Endothelial cell of umbilical vein (primary cell): ENCODE data around the gene NPC1L1. TPM values are rescaled to one million over a fixed set of nuclear protein-coding genes. Genes with fewer than 3 reads are reported as not detected.

Source experiments
- BruUV-seq: library from RNA; stranded (reverse); fragments of 400-500 nt; replicated peaks from 2 replicates; lab custom pipeline; 2021; lab: Mats Ljungman, UMichigan
- CTCF ChIA-PET: fragments of 300-600, 350-600 bp; sonication (Branson Sonifier 250); formaldehyde crosslinking; loops from one replicate; lab custom pipeline; 2021; ENCODE audit warnings: antibody characterized with exemption, inconsistent platforms; lab: Charles Lee
- POLR2A ChIA-PET: fragments of 300-600, 350-600 bp; sonication (Branson Sonifier 250); formaldehyde crosslinking; loops from one replicate; lab custom pipeline; 2021; ENCODE audit warnings: antibody characterized with exemption, inconsistent platforms; lab: Charles Lee
- DNase-seq: peaks from one replicate; pipeline ENCODE4 v3.0.0-alpha.2; 2011; ENCODE audit warnings: low read depth, low spot score
- FAIRE-seq: peaks from 2 replicates; lab custom pipeline; 2011; peaks lifted over from hg19 to GRCh38; lab: Jason Lieb, UNC
- H2AFZ ChIP-seq: 2 replicates; pipeline ENCODE4 v1.6.0; 2012; ENCODE audit warnings: low read depth, low read length, control low read depth, inconsistent platforms
- H3K27ac ChIP-seq: 2 replicates; pipeline ENCODE4 v1.5.1; 2011; ENCODE audit warnings: low read depth, mild to moderate bottlenecking, control low read depth, low read length, moderate library complexity; ENCODE audit not compliant: insufficient read depth
- H3K27me3 ChIP-seq, 2 experiments: 2 replicates each; pipeline versions ENCODE4 v1.6.0 to v1.6.1; 2011; ENCODE audit warnings: low read length in 2 of 2, mixed read lengths in 1 of 2; ENCODE audit not compliant: control insufficient read depth in 2 of 2, insufficient read depth in 2 of 2
- H3K36me3 ChIP-seq, 2 experiments: 2 replicates in 1 of 2; 3 replicates in 1 of 2; pipeline ENCODE4 v1.5.1; 2011; ENCODE audit warnings: low read length in 2 of 2, mild to moderate bottlenecking in 1 of 2, moderate library complexity in 1 of 2; ENCODE audit not compliant: control insufficient read depth in 2 of 2, insufficient read depth in 2 of 2; ENCODE audit errors: extremely low read depth in 1 of 2
- H3K4me1 ChIP-seq: 3 replicates; pipeline ENCODE4 v1.5.1; 2011; ENCODE audit warnings: mild to moderate bottlenecking, low read length; ENCODE audit not compliant: control insufficient read depth, insufficient read depth; ENCODE audit errors: extremely low read depth
- H3K4me2 ChIP-seq: 2 replicates; pipeline ENCODE4 v1.6.1; 2011; ENCODE audit warnings: low read length, control low read depth, mixed read lengths; ENCODE audit not compliant: insufficient read depth
- H3K4me3 ChIP-seq, 3 experiments: fragments of 200-600 bp in 1 of 3; sonication (generic), shearing (Covaris generic) in 1 of 3; replicated peaks in 1 of 3; 2 replicates each; pipeline ENCODE4 v1.5.1; 2011 to 2016; ENCODE audit warnings: control low read depth in 3 of 3, low read length in 3 of 3, mild to moderate bottlenecking in 2 of 3, inconsistent platforms in 1 of 3, low read depth in 1 of 3, moderate library complexity in 1 of 3; ENCODE audit not compliant: insufficient read depth in 1 of 3
- H3K79me2 ChIP-seq: 2 replicates; pipeline ENCODE4 v1.6.0; 2012; ENCODE audit warnings: low read length, inconsistent platforms; ENCODE audit not compliant: control insufficient read depth, insufficient read depth
- H3K9ac ChIP-seq: replicated peaks from 2 replicates; pipeline ENCODE3; 2011; ENCODE audit warnings: low read length, control low read depth; ENCODE audit not compliant: insufficient read depth; ENCODE audit errors: extremely low read depth
- H3K9me1 ChIP-seq: replicated peaks from 3 replicates; pipeline ENCODE4 v1.6.0; 2011; ENCODE audit warnings: mild to moderate bottlenecking, low read length; ENCODE audit not compliant: control insufficient read depth, insufficient read depth; ENCODE audit errors: extremely low read depth
- H3K9me3 ChIP-seq: replicated peaks from 2 replicates; pipeline ENCODE4 v1.5.1; 2012; ENCODE audit warnings: low read length, inconsistent platforms; ENCODE audit not compliant: control insufficient read depth, insufficient read depth
- H4K20me1 ChIP-seq: replicated peaks from 2 replicates; pipeline ENCODE3; 2011; ENCODE audit warnings: mild to moderate bottlenecking, low read length; ENCODE audit not compliant: control insufficient read depth, insufficient read depth; ENCODE audit errors: extremely low read depth
- EZH2 ChIP-seq: IDR thresholded peaks from 2 replicates; pipeline ENCODE4 v1.6.1; 2012; ENCODE audit warnings: borderline replicate concordance, low read depth, mild to moderate bottlenecking, moderate library complexity, low read length, inconsistent platforms; ENCODE audit not compliant: severe bottlenecking
- FOS ChIP-seq: IDR thresholded peaks from 2 replicates; pipeline ENCODE4 v1.6.1; 2011; ENCODE audit warnings: mild to moderate bottlenecking, low read length, moderate library complexity, borderline replicate concordance; ENCODE audit not compliant: insufficient read depth
- GATA2 ChIP-seq: IDR thresholded peaks from 2 replicates; pipeline ENCODE4 v1.7.0; 2011; ENCODE audit warnings: low read depth, mild to moderate bottlenecking, moderate library complexity, mixed read lengths, low read length; ENCODE audit not compliant: insufficient read length, insufficient read depth
- POLR2A ChIP-seq: IDR thresholded peaks from 2 replicates; pipeline ENCODE4 v1.6.1; 2012; ENCODE audit warnings: low read depth, mild to moderate bottlenecking, control low read depth, low read length
- POLR2AphosphoS5 ChIP-seq: IDR thresholded peaks from 2 replicates; pipeline ENCODE4 v1.6.1; 2012; ENCODE audit warnings: low read depth, mild to moderate bottlenecking, control low read depth, low read length, moderate library complexity; ENCODE audit not compliant: insufficient read depth
- dilution Hi-C: fragments of 300-500 bp; cut with MboI; formaldehyde crosslinking; loops from one replicate; pipeline ENCODE4 v1.15.0; 2019; ENCODE audit warnings: low sequenced_read_pairs; ENCODE audit not compliant: extremely low pct_ligation_motif_present
- intact Hi-C: fragments of 100-400 bp; cut with micrococcal nuclease; formaldehyde crosslinking; loops from one replicate; pipeline ENCODE4 v1.10.0; 2022
- polyA plus RNA-seq, 4 experiments: library from polyadenylated mRNA; depleted of rRNA in 3 of 4; stranded (reverse) in 3 of 4; unstranded in 1 of 4; fragments of >200 nt; gene quantifications; 2 replicates each; pipeline versions ENCODE4 v1.2.1 to v1.2.3, GENCODE V29; 2011 to 2012; ENCODE audit warnings: missing spikeins in 1 of 4
- total RNA-seq: library from RNA; stranded (reverse); gene quantifications from 2 replicates; pipeline ENCODE4 v1.2.3, GENCODE V29; 2021
- TF ChIP-seq, protein P1 (sequence below), 2 donors: IDR thresholded peaks; 1 replicate in 1 of 2; 2 replicates in 1 of 2; pipeline ENCODE4 v1.5.1; 2011; ENCODE audit warnings: low read length in 2 of 2, mild to moderate bottlenecking in 2 of 2, moderate library complexity in 2 of 2, control low read depth in 1 of 2, inconsistent platforms in 1 of 2, low read depth in 1 of 2; ENCODE audit not compliant: insufficient read depth in 1 of 2; ENCODE audit errors: extremely low read depth in 1 of 2

NPC1L1 gene
- total and polyA plus RNA-seq, 2 donors (not counting 3 experiments of a cell fraction or from before 2014, with no cell fraction given): not detected

DNA sequence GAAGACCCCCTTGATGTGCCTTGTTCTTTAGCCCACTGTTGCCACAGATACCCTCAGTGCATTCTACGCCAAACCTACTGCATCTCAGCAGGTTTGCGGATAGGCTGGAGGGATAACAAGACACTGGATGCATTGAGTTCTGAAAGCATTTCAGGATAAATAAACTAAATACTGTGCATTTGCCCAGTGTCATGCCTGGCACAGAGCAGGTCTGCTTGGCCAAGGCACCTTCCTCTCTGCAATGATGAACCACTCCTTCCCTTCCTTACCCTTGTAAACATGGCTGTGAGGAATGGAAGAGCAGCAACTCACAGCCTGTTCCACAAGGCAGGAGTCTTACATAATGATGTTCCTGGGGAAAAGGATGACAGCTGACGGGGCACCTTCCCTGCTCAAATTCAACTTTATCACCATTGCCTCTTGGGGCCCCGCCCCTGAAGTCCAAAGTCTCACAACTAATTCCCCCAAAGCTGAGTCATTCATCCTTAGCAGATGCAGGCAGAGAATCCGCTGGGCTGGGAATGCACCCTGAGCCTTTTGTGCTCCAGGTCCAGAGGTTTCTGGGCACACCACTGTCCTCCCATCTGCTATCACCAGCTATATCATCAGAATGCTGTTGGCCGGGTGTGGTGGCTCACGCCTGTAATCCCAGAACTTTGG is 21.0 kb upstream of the NPC1L1 start:
- CTCF ChIA-PET: interaction anchor here (0.7 to 1.9 kb wide), 4 partner anchors 28 to 321 kb away, joined by 3 to 7 read pairs (median 4); no protein-coding TSS in a partner anchor
- POLR2A ChIA-PET: interaction anchor here (0.6 kb wide), 1 partner anchor 14 kb away, joined by 3 read pairs; no protein-coding TSS in a partner anchor
- H3K9me3 ChIP-seq: no peaks in the 10 kb centered on the region
- no peak overlapping the region for H3K4me3 ChIP-seq
- no peaks in the 10 kb centered on the region for H4K20me1 ChIP-seq
- H2AFZ ChIP-seq: no peak overlapping the region
- intact Hi-C loops: no loop called here
- H3K9ac ChIP-seq: no peak overlapping the region
- no peaks in the 10 kb centered on the region for H3K79me2 ChIP-seq
- no peak overlapping the region for H3K27ac ChIP-seq
- DNase-seq: no peak
- H3K4me2 ChIP-seq: no peak overlapping the region
- TF ChIP-seq, protein P1, sequence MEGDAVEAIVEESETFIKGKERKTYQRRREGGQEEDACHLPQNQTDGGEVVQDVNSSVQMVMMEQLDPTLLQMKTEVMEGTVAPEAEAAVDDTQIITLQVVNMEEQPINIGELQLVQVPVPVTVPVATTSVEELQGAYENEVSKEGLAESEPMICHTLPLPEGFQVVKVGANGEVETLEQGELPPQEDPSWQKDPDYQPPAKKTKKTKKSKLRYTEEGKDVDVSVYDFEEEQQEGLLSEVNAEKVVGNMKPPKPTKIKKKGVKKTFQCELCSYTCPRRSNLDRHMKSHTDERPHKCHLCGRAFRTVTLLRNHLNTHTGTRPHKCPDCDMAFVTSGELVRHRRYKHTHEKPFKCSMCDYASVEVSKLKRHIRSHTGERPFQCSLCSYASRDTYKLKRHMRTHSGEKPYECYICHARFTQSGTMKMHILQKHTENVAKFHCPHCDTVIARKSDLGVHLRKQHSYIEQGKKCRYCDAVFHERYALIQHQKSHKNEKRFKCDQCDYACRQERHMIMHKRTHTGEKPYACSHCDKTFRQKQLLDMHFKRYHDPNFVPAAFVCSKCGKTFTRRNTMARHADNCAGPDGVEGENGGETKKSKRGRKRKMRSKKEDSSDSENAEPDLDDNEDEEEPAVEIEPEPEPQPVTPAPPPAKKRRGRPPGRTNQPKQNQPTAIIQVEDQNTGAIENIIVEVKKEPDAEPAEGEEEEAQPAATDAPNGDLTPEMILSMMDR (IDR thresholded peaks at IDR 0.05; ENCODE audit: extremely low read depth in 1 of 2, insufficient read depth in 1 of 2, low read depth in 1 of 2, low read length in 2 of 2): no peak
- TF ChIP-seq POLR2A (no peak), GATA2 (no peak), FOS (no peak), POLR2AphosphoS5 (no peak), EZH2 (no peak)
- H3K36me3 ChIP-seq: peaks cover 8 to 14% of the 10 kb centered on the region in 2 experiments
- BruUV-seq: no TSS peak
- FAIRE-seq: no peak
- no peaks in the 10 kb centered on the region for H3K27me3 ChIP-seq
- dilution Hi-C loops: no loop called here
- no peaks in the 10 kb centered on the region for H3K4me1 ChIP-seq
- no peaks in the 10 kb centered on the region for H3K9me1 ChIP-seq
